Measurements from ENCODE around the gene SFXN3. TPM values are rescaled to one million over a fixed set of nuclear protein-coding genes. Genes with fewer than 3 reads are reported as not detected.

Gene SFXN3
- total and polyA plus RNA-seq, 2 of the 13 experiments (the other 11 are each of a cell fraction or from before 2014, with no cell fraction given) = 16.8 to 71.5 TPM

GRCh38 chr10:101011517-101012423, 19.3 kb upstream of the SFXN3 start (continued):
- TF ChIP-seq ZNF687 (CRISPR knock-in tag; IDR thresholded peaks at IDR 0.05) = peak; percentile 80
- TF ChIP-seq ETV5 (CRISPR knock-in tag; IDR thresholded peaks at IDR 0.05; ENCODE audit: borderline replicate concordance) = peak; percentile 7; the same call in 1 of the 2 replicates
- no peak for TF ChIP-seq SKI (IDR thresholded peaks at IDR 0.05; ENCODE audit: partially characterized antibody)
- no peak for TF ChIP-seq EP300 (IDR thresholded peaks at IDR 0.05; ENCODE audit: low read depth in 2 of 2, low read length in 2 of 2)
- no peak for TF ChIP-seq EP300 (CRISPR knock-in tag; IDR thresholded peaks at IDR 0.05; ENCODE audit: borderline replicate concordance)
- TF ChIP-seq ZNF652 (CRISPR knock-in tag; IDR thresholded peaks at IDR 0.05; ENCODE audit: borderline replicate concordance, low read depth) = no peak
- peak; percentile 52 for TF ChIP-seq SAP130 (CRISPR knock-in tag; IDR thresholded peaks at IDR 0.05; ENCODE audit: low read depth)
- no peak for TF ChIP-seq NAIF1 (CRISPR knock-in tag; IDR thresholded peaks at IDR 0.05; ENCODE audit: borderline replicate concordance)
- TF ChIP-seq PBX2 (CRISPR knock-in tag; IDR thresholded peaks at IDR 0.05) = no peak
- no peak for TF ChIP-seq BCLAF1 (IDR thresholded peaks at IDR 0.05)
- no peak for TF ChIP-seq ZNF138 (CRISPR knock-in tag; IDR thresholded peaks at IDR 0.05; ENCODE audit: low read depth)
- TF ChIP-seq ATF4 (CRISPR knock-in tag; IDR thresholded peaks at IDR 0.05) = no peak
- TF ChIP-seq ZNF557 (CRISPR knock-in tag; IDR thresholded peaks at IDR 0.05) = no peak
- TF ChIP-seq ZNF569 (CRISPR knock-in tag; IDR thresholded peaks at IDR 0.05; ENCODE audit: borderline replicate concordance) = no peak
- TF ChIP-seq ZBTB38 (CRISPR knock-in tag; IDR thresholded peaks at IDR 0.05) = no peak
- TF ChIP-seq ZNF788 (CRISPR knock-in tag; IDR thresholded peaks at IDR 0.05; ENCODE audit: borderline replicate concordance) = peak; percentile 15; the same call in 1 of the 2 replicates
- no peak for TF ChIP-seq HNRNPH1 (optimal IDR thresholded peaks at IDR 0.05; ENCODE audit: low read depth, low read length)
- no peak for TF ChIP-seq ZNF607 (CRISPR knock-in tag; IDR thresholded peaks at IDR 0.05; ENCODE audit: borderline replicate concordance)
- no peak for TF ChIP-seq EZH2 (conservative IDR thresholded peaks at IDR 0.05; ENCODE audit: low read depth, low read length)
- no peak for TF ChIP-seq ZNF430 (CRISPR knock-in tag; IDR thresholded peaks at IDR 0.05)
